Activated CD4-positive, alpha-beta T cell treated with anti-CD3 and anti-CD28 coated beads, Interleukin-2, amount 50 U/mL, for 48 hours (primary cell): Measurements from ENCODE around the gene PPP2R3B.
"Not testable (repeated sequence)": the region's sequence is repeated elsewhere in the genome, so short reads cannot be mapped to it uniquely, and the experiment has no call there.

Source experiments
- DNase-seq, 2 experiments: peaks; one replicate each; pipeline ENCODE4 v3.0.0-alpha.2; 2020

The PPP2R3B gene

DNA sequence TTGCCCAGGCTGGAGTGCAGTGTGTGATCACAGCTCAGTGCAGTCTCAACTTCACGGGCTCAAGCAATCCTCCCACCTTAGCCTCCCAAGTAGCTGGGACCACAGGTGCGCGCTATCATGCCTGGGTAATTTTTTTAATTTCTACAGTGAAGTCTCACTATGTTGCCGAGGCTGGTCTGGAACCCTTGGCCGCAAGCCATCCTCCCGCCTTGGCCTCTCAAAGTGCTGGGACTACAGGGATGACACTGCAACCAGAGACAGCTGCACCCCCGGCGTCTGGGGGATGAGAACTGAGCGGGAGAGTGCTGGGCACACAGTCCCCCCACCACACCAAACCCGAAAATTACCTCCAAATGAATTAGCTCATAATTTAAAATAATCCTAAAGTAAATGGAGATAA, 35.0 kb downstream of the PPP2R3B start:
- no peak for DNase-seq

DNA sequence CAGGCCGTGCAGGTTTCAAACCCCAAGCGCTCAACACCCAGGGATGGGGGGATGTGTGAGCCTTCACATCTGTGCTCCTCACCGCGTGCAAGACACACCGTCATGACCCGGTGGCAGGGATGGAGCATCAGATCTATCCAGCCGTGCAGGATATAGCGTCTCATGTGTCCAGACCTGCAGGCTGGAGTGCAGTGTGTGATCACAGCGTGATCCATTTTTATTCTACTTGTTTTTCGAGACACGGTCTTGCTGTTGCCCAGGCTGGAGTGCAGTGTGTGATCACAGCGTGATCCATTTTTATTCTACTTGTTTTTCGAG, 35.4 kb downstream of the PPP2R3B start:
- DNase-seq, result not testable (repeated sequence)

DNA sequence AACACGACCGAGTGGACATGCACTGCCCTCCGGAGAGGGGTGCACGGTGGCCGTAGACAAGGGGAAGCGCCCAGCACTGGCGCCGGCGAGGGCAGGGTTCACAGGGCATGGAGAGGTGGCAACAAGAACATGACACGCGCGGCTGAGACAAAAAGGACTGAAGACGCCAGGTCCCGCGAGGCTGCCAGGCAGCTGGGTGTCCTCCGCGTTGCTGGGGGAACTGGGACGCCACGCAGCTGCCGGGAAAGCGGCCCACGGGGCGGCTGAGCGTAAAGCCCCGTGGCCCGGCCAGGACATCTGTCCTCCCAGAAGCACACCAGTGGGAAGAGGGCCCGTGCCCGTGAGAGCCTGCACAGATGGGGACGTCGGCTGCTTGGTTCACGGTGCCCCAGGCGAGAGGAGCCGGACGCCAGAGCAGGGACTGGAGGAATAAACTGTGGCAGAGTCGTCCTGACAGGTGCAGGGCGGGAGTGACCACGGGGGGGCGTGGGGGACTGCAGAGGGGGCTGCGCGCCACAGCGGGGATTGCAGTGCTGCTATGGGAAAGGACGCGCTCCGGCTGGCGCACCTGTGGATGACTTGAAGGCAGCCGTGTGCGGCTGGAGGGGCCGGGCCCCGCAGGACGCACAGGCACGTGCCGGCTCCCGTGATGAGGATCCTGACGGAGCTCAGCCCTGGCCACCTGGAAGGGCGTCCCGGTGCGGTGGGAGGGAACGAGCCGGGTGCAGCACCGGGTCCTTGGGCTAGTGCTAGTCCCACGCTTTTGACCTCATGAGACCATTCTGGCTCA, 36.0 kb downstream of the PPP2R3B start:
- no peak for DNase-seq

DNA sequence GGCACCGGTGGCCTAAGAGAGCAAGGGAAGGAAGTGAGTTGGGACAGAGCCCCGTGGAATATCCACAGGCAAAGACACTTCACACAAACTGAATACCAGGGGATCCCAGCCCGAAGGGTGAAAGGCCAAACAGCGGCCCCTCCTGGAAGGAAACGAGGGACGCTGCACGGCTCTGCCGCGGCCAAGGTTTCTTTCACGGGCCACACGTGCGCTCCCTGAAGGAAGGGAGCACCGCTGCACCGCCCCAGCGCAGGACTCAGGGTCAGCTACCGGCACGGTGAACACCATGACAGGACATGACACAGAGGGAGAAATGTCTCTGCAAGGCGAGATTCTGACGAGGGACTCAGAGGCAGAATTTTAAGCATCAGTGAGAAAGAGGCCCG, 36.6 kb downstream of the PPP2R3B start:
- no peak for DNase-seq

DNA sequence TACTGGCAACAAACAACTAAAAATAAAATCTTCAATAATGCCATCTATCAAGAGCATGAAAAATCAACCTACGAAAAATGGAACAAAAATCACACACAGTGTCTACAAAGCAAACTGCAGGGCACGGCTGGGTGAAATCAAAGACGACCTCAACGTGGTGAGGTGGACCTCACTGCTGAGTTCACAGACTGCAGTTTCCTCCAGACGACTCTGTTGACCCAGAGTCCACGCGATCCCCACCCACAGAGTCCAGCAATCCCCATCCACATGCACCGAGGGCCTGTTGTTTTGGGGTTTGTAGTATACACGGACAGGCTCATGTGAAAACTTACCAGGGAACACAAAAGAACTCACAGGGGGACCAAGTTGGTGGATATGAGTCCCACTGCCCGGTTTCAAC, 37.0 kb downstream of the PPP2R3B start:
- DNase-seq, result no peak

DNA sequence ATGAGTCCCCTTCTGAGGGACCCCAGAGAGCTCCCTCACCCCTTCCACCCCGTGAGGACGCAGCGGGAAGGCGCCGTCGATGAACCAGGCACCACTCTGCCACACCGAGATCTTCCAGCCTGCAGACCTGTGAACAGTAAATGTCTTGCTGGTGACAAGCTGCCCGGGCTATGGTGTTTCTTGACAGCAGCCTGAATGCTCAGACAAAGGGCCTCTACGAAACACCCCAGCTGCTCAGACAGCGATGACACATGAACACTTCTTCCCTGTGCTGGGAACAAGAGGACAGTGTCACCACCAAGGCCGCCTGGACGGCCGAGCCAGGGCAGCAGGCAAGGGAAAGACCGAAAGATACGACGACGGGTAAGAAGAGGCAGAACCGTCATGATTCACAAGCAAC, 37.5 kb downstream of the PPP2R3B start:
- DNase-seq, result no peak

DNA sequence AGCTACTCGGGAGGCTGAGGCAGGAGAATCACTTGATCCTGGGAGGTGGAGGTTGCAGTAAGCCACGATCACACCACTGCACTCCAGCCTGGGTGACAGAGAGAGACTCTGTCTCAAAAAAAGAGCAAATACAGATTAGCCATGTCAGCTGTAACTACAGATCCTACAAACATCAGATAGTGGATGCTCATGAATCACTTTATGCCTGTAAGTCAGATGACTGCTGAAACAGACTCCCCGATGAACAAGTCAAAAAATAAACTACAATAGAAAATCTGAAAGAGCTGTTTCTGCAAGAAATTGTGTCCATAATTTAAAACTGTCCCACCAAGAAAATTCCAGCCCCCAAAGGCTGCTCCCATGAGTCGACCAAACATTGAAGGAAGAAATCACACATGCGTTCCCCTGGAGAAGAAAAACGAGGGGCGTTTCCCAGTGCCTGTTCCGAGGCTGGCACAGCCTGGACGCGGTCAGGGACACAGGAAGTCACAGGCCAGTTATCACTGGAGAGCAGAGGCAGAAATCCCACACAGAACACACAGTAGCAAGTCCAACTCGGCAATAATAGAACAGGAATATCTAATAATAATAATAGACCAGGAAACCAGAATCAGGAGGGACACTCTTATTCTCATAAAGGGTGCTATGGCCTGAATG, 38.1 kb downstream of the PPP2R3B start:
- no peak for DNase-seq

DNA sequence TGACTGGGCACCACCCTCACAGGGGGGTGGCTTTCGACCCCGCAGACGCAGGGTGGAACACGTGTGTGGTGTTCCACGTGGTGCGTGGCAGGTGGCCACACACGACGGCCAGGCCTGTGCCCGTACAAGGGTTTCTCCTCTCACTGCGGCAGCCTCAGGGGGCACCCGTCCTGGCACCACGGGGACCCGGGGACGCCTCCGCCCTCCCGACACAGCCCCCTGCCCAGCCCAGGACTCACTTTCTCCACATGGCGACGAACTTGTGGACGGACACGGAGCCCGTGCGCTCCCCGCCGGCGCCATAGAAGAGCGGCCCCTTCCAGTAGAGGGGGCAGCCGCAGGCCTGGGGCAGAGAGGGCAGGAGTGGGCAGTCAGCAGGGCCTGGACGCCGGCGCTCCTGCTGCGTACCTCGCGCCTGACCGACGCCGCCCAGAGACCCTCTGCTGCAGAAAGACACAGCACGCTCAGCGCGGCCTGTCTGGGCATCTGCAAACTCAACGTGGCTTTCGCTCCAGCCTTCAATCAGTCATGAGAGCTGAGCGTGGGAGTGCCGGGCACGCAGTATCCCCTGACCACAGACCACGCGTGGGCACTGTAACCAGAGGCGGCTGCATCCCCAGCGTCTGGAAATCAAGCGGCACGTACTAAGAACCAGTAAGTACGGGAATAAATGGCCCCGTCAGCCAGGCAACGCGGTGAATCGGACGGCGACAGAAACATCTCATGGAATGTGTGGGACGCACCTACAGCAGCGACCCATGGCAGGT, 39.2 kb downstream of the PPP2R3B start:
- no peak for DNase-seq

DNA sequence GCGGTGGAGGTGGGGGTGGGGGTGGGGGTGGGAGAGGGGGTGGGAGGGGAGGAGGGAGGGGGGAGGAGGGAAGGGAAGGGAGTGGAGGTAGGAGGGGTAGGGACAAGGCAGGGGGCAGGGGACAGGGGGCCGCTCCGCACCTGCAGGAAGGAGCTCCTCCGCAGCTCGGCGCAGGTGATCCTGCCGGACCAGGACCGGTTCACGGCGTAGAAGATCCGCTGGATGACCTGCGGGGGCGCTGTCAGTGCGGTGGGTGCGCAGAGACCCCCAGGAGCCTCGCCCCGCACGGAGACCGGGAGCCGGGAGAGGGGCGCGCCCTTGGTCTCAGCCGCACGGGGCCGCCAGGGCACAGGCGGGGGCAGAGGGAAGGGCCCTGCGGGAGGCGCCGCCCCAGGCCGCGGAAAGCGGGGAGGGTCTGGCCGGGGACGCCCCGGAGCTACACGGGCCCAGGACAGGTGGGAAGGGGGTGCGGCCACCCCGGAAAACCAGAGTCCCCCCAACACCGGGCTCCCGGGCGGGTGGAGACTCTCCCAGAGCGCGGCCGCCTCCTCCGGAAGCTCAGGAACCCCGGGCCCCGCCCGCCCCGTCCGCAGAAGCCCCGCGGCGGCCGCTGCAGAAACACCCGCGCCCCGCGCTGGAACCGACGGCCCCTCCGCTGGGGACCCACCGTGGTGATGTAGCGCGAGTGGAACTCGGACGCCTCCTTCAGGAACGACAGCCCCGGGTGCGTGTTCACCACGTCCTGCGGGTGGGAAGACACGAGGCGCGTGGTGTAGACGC, 40.5 kb downstream of the PPP2R3B start:
- DNase-seq, result no peak

DNA sequence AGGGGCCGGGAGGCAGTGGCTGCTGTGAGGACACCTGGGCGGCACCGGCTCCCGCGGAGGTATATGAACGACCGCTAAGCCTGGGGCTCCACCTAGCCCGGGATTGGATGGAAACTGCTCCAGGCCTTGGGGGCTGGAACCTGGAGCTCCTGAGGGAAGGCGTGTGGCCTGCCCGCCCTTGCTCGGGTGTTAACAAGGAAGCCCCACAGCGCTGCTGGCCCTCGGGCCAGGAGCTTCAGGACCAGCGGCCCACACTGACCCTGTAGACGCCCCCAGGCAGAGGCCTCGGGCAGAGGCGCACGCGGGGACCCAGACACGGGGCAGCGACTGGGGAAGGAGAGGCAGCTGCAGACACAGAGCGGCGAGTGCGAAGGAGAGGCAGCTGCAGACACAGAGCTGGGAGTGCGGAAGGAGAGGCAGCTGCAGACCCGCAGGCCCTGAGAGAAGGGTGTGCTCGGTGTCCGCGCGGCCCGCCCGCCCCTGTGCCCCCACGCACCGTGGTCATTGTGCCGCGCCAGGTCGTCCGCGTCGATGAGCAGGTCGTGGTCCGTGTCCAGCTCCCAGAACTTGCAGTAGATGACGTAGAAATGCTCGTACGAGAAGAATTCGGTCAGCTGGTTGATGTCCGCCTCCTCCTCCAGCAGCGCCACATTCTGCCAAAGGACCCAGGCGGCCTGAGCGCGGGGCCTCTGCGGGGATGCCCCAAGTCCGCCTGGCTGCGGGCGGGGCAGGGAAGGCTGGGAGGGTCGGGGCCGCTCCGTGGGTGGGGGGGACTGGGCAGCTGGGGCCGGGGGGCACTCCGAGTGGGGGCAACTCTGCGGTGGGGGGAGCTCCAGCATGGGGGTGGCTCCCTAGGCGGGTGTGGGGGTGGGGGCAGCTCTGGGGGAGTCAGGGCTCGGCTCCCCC, 41.4 kb downstream of the PPP2R3B start:
- no peak for DNase-seq

DNA sequence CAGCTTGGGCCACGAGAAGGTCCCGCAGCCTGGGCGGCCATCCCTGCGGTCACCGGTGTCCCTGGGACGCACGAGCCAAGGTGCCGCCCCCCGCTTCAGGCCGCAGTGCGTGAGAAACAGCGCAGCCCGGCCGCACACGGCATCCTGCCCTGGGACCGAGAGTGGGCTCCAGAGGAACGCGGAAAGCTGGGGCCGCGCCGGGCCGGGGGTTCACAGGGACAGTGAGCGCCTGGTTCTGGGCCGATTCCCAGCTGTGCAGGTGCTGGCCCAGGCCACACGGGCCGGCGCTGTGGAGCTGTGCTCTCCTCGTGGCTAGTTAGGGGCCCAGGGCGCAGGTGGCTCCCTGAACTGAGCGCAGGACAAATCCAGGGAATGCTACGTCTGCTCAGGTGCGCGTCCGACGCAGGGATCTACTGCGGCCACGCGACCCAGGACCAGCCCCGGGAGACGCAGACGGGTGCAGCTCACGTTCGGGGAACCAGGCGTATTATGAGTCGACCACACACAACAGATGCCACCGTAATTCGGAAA, 42.3 kb downstream of the PPP2R3B start:
- no peak for DNase-seq

DNA sequence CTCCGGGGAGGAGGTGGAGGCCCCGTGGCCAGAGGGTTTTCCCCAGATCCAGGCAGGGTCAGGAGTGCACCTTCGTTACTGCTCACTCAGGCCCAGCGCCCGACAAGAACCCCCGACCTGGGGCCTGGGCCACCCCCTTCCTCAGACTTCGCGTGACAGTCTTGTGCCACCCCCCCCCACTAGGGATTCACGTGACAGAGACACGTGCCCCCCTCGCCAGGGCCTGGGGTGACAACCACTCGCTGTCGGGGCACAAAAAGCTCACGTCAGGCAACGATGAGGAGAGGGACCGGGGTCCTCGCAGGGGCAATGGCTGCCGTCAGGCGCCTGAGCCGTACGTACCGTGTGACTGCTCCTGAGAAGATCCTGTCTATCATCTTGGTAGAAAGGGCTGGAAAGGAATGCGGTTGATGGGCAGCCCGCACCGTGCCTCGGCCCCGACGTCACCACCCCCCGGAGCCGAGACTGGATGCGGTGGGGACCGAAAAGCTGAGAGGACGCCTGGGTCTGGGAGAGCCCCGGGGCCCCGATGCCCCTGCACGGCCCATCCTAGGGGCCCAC, 45.1 kb downstream of the PPP2R3B start:
- DNase-seq, result no peak

DNA sequence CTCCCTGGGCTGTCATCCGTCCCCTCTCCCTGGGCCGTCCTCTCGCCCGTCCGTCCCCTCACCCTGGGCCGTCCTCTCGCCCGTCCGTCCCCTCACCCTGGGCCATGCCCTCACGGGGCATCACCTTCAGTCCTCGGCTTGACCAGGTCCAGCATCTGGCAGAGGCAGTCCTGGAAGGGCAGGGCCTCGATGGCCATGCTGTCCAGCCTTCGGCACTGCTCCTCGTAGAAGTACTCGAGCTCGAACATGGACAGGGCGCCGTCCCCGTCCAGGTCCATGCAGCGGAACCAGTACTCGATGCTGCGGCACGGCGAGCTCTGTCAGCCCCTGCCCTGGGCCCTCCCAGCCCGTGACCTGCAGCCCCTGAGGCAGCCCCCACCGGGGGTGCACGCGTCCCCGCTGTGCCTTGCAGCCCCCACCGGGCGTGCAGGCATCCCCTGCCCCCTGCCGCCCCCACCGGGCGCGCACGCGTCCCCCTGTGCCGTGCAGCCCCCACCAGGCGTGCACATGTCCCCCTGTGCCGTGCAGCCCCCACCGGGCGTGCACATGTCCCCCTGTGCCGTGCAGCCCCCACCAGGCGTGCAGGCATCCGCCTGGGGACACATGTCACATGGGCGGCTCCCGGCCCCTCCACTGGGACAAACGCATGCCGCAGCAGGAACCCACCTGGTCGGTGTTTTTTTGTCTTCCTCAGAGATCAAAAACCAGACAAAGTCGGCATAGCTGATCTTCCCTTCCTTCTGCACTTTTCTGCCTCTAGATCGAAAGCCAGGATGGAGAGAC, 45.9 kb downstream of the PPP2R3B start:
- no peak for DNase-seq

DNA sequence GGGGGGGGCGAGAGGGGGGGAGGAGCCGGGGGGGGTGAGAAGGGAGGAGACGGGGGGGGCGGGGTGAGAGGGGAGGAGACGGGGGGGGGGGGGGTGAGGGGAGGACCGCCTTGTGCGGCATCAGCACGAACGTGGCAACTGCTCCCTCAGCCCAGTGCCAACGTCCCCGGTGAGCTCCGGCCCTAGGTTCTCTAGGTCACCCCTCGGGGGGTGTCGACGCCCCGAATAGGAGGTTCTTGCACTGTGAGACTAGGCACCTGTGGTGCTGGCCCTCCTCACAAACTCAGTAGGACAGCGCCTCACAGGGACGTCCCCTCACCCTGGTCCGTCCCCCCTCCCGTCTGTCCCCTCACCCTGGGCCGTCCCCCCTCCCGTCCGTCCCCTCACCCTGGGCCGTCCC, 46.6 kb downstream of the PPP2R3B start:
- DNase-seq, result no peak

DNA sequence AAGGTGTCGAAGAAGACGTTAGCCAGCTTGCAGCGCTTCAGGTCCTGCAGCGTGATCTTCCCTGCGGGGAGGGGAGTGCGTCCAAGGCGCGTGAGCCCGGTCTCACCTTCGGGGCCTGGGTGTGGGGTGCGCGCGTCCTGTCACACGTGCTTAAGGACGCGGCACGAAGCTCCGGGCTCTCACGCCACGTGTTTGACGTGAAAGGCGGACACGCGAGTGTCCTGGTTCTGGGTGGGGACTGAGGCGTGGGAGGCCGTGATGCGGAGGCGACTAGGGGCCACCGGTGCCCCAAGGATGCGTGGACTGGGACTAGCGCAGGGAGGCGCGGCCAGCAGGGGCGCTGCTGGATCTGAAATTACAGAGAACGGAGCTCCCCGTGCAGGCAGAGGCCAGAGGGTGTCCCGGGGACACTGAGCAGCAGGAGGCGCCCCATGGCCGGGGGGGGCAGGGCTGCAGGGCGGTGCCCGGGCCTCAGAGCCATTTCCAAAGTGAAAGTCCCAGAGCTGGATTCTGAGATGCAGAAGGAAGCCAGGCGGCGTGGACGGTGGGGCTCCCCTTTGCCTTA, 47.8 kb downstream of the PPP2R3B start:
- DNase-seq, result no peak

DNA sequence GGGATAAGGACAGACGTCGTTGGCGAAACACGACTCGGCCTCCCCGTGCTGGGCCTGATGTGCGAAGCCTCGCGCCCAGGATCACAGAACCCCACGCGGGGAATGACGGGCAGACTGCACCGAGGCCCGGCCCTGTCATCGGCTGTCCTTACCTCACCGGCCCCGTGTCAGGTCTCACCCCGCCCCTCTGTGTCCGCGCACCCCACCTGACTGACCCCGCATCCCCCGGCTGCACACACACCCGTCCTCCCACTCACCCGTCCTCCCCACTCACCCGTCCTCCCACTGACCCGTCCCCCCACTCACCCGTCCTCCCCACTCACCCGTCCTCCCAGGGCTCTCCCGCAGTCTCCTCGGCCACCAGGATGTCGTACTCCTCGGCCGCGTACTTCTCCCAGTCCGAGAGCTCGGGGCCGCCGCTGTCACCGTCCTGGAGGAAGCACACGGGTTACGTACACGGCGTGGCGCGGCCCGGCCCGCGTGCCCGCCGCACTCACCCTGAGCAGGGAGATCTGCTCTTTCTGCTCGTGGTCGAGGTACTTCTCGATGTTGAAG, 48.3 kb downstream of the PPP2R3B start:
- no peak for DNase-seq

DNA sequence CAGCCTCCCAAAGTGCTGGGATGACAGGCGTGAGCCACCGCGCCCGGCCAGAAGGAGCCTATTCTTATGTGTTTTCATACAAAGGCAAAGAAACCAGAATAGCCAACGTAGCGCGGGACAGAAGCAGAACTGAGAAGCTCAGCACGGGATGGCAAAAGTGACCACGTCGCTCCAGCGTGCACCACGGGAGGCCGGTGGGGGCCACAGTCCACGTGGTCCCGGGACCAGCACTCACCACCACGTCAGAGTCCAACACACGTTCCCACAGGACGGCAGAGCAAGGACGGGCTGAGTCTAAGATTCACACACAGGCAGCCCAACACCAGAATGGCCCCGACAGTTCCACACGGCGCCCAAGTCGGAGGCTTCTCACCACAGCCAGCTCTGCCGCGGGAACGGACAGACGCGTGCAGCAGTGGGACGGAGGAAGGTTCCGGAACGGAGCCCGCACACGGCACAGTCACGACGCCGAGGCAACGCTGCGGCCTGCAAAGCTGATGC, 49.3 kb downstream of the PPP2R3B start:
- DNase-seq, result no peak

DNA sequence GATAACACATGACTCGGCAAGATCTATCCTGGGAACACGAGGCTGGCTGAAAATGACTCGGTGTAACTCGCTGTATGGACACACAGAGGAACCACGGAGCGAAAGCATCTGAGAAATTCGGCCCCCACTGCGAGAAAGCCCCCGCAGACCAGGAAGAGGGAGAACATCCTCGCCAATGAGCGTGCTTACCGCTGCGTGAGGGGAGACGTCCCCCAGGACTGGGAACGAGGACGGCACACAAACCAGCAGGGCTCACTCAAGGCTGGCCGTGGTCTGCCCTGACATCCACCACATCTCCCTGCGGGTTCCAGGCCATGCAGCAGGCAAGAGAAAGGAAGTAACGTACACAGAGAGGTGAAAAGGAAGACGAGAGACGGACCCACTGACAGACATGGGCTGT, 50.5 kb downstream of the PPP2R3B start:
- DNase-seq, result no peak

DNA sequence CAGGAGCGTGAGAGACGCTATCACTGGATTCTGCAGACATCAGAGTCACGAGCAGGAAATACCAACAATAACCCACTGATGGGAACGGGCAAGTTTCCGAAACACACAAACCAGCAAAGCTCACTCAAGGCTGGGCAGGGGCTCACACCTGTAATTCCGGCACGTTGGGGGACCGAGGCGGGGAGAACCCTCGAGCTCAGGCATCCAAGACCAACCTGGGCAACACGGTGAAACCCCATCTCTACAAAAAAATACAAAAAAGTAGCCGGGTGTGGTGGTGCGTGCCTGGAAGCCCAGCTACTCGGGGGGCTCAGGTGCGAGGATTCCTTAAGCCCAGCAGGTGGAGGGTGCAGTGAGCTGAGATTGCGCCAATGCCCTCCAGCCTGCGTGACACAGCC, 51.0 kb downstream of the PPP2R3B start:
- no peak for DNase-seq
